Spinal cord (tissue), 10 donors: ENCODE data around the gene KIF1C. TPM values are rescaled to one million over a fixed set of nuclear protein-coding genes. Genes with fewer than 3 reads are reported as not detected.

Experiments
- DNase-seq, 6 donors: peaks; one replicate each; pipeline versions ENCODE4 v3.0.0 to v3.0.0-alpha.2; 2013 to 2015; ENCODE audit warnings: low spot score in 6 of 6, low read depth in 4 of 6
- H3K27ac ChIP-seq: one replicate; pipeline ENCODE4 v1.5.1; 2013; ENCODE audit warnings: low read depth, low read length, control low read depth
- H3K27me3 ChIP-seq: one replicate; pipeline ENCODE4 v1.6.1; 2013; ENCODE audit warnings: low read length; ENCODE audit not compliant: control insufficient read depth, insufficient read depth
- H3K36me3 ChIP-seq: one replicate; pipeline ENCODE4 v1.6.1; 2013; ENCODE audit warnings: low read length; ENCODE audit not compliant: control insufficient read depth, insufficient read depth
- H3K4me1 ChIP-seq: one replicate; pipeline ENCODE4 v1.6.1; 2013; ENCODE audit warnings: low read length; ENCODE audit not compliant: control insufficient read depth, insufficient read depth
- H3K4me3 ChIP-seq: one replicate; pipeline ENCODE4 v1.5.1; 2013; ENCODE audit warnings: low read depth, low read length, control low read depth
- H3K9me3 ChIP-seq: one replicate; pipeline ENCODE4 v1.6.1; 2013; ENCODE audit warnings: low read length; ENCODE audit not compliant: control insufficient read depth, insufficient read depth
- WGBS: methylation state at CpG from one replicate; pipeline ENCODE4 v1.1.5; 2013; ENCODE audit warnings: missing lambda C conversion rate; ENCODE audit not compliant: insufficient coverage; 5-methylcytosine and 5-hydroxymethylcytosine counted together
- polyA plus RNA-seq, 2 donors: library from polyadenylated mRNA; unstranded; fragments of 120-200 nt; gene quantifications; one replicate each; pipeline ENCODE4 v1.2.1, GENCODE V29; 2013; ENCODE audit not compliant: insufficient read length in 2 of 2
- total RNA-seq, 2 donors: library from RNA; depleted of rRNA in 1 of 2; stranded (reverse); fragments of 120-200 nt in 1 of 2; fragments of >200 nt in 1 of 2; gene quantifications; one replicate each; pipeline versions ENCODE4 v1.2.3 to v1.2.4, GENCODE V29; 2013 to 2014
- donor health status: healthy.

Gene KIF1C
- total and polyA plus RNA-seq, 4 donors: 24.4 to 56.0 (median 47.0) TPM

GRCh38 chr17:5034063-5034462 lies 36.3 kb downstream of the KIF1C start:
- H3K36me3 ChIP-seq: peaks cover 5% of the 10 kb centered on the region
- no peak overlapping the region for H3K4me3 ChIP-seq
- no peaks in the 10 kb centered on the region for H3K9me3 ChIP-seq
- WGBS: 96% methylated on average over 5 of the region's 5 CpGs
- H3K27ac ChIP-seq: no peak overlapping the region
- H3K4me1 ChIP-seq: peaks cover 14% of the 10 kb centered on the region
- H3K27me3 ChIP-seq: peaks cover 16% of the 10 kb centered on the region
- DNase-seq: no peak

DNA sequence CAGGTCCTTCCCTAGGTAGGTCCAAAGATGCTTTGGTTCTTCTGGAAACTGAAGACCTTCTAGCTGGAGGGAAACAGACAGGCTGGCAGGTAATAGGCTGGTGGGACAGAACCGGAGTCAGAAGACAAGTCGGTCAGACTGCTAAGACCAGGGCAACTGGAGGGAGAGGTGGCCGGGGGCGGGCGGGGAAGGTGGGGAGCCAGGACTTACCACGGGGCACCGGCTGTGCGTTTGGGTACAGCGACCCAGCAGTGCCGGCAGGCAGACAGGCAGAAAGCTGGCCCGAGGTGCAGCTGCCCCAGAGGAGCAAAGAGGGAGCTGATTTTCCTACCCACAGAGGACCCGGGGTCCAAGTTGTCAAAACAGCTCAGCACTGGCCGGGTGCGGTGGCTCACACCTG lies 36.9 kb downstream of the KIF1C start:
- 91% methylated on average over 14 of the region's 14 CpGs for WGBS
- no peak overlapping the region for H3K4me3 ChIP-seq

DNA sequence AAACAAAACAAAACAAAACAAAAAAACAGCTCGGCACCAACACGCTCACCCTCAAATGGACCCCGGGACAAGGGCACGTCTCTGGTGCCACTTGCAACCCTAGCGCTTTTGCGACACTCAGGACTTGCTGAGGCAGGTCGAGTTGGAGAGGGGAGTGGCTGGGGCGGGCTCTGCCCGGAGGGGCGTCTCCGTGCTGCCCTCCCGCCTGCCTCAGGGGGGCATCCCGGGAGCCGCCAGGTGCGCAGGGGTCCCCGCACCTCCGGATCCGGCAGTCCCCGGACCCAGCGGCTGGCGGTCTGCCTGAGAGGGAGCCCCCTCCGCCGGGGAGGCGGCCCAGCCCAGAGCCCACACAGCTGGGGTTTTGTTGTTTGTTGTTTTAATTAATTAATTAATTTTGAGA lies 37.6 kb downstream of the KIF1C start, which contains the start of gene SLC52A1:
Gene SLC52A1, minus strand, starts transcription at position 112 of the 400 bp plus-strand sequence. CDS start 820 bp downstream, outside the sequence.
- peaks cover 14% of the 10 kb centered on the region for H3K4me1 ChIP-seq

More for the DNA sequence above, 36.9 kb downstream of the KIF1C start:
- Histone ChIP-seq H3K27ac (no peak overlapping the region), H3K4me1 (peaks cover 14% of the 10 kb centered on the region), H3K36me3 (peaks cover 5% of the 10 kb centered on the region), H3K9me3 (no peaks in the 10 kb centered on the region), H3K27me3 (peaks cover 16% of the 10 kb centered on the region)
- DNase-seq: no peak

GRCh38 chr17:5042157-5043022 lies 44.6 kb downstream of the KIF1C start:
- Histone ChIP-seq H3K4me3 (no peak overlapping the region), H3K27me3 (no peaks in the 10 kb centered on the region), H3K27ac (no peak overlapping the region), H3K9me3 (no peaks in the 10 kb centered on the region), H3K36me3 (no peaks in the 10 kb centered on the region), H3K4me1 (no peaks in the 10 kb centered on the region)
- WGBS: 89% methylated on average over 8 of the region's 15 CpGs
- no peak for DNase-seq

More for the DNA sequence above, 37.6 kb downstream of the KIF1C start, which contains the start of gene SLC52A1:
- Histone ChIP-seq H3K4me3 (no peak within 1 kb of the TSS), H3K27ac (no peak within 1 kb of the TSS), H3K36me3 (peaks cover 5% of the 10 kb centered on the region), H3K27me3 (peaks cover 16% of the 10 kb centered on the region), H3K9me3 (no peaks in the 10 kb centered on the region)
- no peak for DNase-seq
- WGBS: 6% methylated on average over 21 of the region's 24 CpGs

GRCh38 chr17:5043524-5043923 lies 45.8 kb downstream of the KIF1C start:
- WGBS: 82% methylated on average over 1 of the region's 1 CpG
- Histone ChIP-seq H3K36me3 (no peaks in the 10 kb centered on the region), H3K4me1 (no peaks in the 10 kb centered on the region), H3K27me3 (no peaks in the 10 kb centered on the region), H3K9me3 (no peaks in the 10 kb centered on the region), H3K27ac (no peak overlapping the region), H3K4me3 (no peak overlapping the region)
- no peak for DNase-seq

DNA sequence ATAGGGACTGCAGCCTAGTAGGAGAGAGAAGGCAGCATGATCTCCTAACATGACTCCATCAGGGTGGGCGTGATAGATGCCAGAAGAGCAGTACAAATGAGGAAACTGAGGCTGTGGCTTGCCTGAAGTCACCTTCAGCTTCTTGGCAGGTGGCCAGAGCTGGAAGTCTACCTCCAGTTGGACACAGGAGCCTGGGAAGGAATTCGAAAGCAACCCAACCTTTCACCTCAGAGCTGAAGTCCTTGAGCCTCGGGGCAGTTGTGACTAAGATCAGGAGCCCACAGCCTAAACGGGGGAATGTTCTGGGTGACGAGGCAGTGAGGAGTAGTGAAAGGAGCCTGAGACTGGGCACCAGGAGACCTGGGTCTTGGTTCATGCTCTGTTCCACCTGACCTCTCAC lies 46.9 kb downstream of the KIF1C start:
- WGBS: 86% methylated on average over 1 of the region's 5 CpGs
- no peak overlapping the region for H3K4me3 ChIP-seq
- no peaks in the 10 kb centered on the region for H3K36me3 ChIP-seq
- DNase-seq: no peak
- no peaks in the 10 kb centered on the region for H3K4me1 ChIP-seq
- no peaks in the 10 kb centered on the region for H3K9me3 ChIP-seq
- H3K27me3 ChIP-seq: no peaks in the 10 kb centered on the region
- no peak overlapping the region for H3K27ac ChIP-seq

DNA sequence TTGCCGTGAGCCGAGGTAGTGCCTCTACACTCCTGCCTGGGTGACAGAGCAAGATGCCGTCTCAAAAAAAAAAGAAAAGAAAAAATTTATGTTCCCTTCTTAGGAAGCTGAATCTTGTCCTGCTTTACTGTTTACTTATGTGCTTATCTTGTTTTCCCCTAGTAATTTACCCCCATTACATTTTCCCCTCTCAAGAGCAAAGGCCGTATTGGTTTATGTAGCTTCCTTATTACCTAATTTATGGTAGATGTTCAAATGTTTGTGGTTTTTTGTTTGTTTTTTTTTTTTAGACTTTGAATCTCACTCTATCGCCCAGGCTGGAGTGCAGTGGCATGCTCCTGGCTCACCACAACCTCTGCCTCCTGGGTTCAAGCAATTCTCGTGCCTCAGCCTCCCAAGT lies 47.7 kb downstream of the KIF1C start:
- 90% methylated on average over 2 of the region's 6 CpGs for WGBS
- Histone ChIP-seq H3K36me3 (no peaks in the 10 kb centered on the region), H3K4me3 (no peak overlapping the region), H3K4me1 (peaks cover 3% of the 10 kb centered on the region), H3K27ac (no peak overlapping the region), H3K9me3 (no peaks in the 10 kb centered on the region), H3K27me3 (no peaks in the 10 kb centered on the region)
- no peak for DNase-seq

DNA sequence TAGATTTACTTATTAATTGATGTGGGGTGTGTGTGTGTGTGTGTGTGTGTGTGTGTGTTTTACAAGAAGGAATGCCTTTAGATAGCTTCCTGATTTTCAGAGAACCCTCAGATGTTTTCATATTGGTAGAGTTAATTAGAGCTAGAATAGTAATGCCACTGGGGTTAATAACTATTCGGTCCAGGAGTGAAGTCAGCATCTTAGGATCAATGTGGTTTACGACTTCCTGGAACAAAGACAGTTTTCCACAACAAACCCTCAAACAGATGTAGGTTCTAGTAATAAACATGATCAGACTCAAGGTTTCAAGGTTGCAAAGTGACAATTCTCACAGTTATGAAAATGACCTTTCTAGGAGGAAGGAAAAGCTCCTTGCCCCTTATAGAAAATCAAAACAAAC lies 49.7 kb downstream of the KIF1C start:
- peak in 1 of 6 donors; percentile 12 for DNase-seq
- no peaks in the 10 kb centered on the region for H3K9me3 ChIP-seq
- no peaks in the 10 kb centered on the region for H3K36me3 ChIP-seq
- WGBS: no CpG with 5 or more reads among the region's 2 CpGs
- no peak overlapping the region for H3K27ac ChIP-seq
- no peak overlapping the region for H3K4me3 ChIP-seq
- H3K4me1 ChIP-seq: peaks cover 3% of the 10 kb centered on the region
- no peaks in the 10 kb centered on the region for H3K27me3 ChIP-seq

GRCh38 chr17:5049314-5049841 lies 51.6 kb downstream of the KIF1C start:
- H3K27ac ChIP-seq: no peak overlapping the region

GRCh38 chr17:5050278-5050677 lies 52.5 kb downstream of the KIF1C start:
- DNase-seq: peak in 2 of 6 donors; percentile 26 to 32
- Histone ChIP-seq H3K36me3 (no peaks in the 10 kb centered on the region), H3K27me3 (no peaks in the 10 kb centered on the region), H3K4me1 (peaks cover 3% of the 10 kb centered on the region), H3K9me3 (no peaks in the 10 kb centered on the region), H3K4me3 (no peak overlapping the region), H3K27ac (no peak overlapping the region)
- 53% methylated on average over 4 of the region's 9 CpGs for WGBS

More at GRCh38 chr17:5049314-5049841, 51.6 kb downstream of the KIF1C start:
- no peaks in the 10 kb centered on the region for H3K9me3 ChIP-seq
- peaks cover 3% of the 10 kb centered on the region for H3K4me1 ChIP-seq
- no peaks in the 10 kb centered on the region for H3K27me3 ChIP-seq
- 17% methylated on average over 1 of the region's 5 CpGs for WGBS
- no peak overlapping the region for H3K4me3 ChIP-seq
- DNase-seq: no peak
- no peaks in the 10 kb centered on the region for H3K36me3 ChIP-seq
